SU-DHL-6 (cell line): ENCODE results near the gene TCF4.

Experiments used
- H2AFZ ChIP-seq: fragments of 200-600 bp; sonication (generic); 2 replicates; pipeline ENCODE4 v1.6.1; 2014; ENCODE audit warnings: low read depth, mild to moderate bottlenecking, moderate library complexity, mixed read lengths, antibody characterized with exemption, low read length; ENCODE audit not compliant: severe bottlenecking
- H3F3A ChIP-seq: fragments of 200-600 bp; shearing (Covaris generic); 2 replicates; pipeline ENCODE4 v1.6.0; 2016; ENCODE audit warnings: antibody characterized with exemption, mild to moderate bottlenecking; ENCODE audit not compliant: insufficient read depth
- H3K27ac ChIP-seq: fragments of 200-600 bp; sonication (generic); 2 replicates; pipeline ENCODE4 v1.5.1; 2016; ENCODE audit warnings: low read depth, mild to moderate bottlenecking, low read length, moderate library complexity, mixed read lengths
- H3K27me3 ChIP-seq: fragments of 200-600 bp; sonication (generic), shearing (Covaris generic); 2 replicates; pipeline ENCODE4 v1.6.0; 2014; ENCODE audit warnings: mild to moderate bottlenecking, low read length
- H3K36me3 ChIP-seq: fragments of 200-600 bp; sonication (generic); 2 replicates; pipeline ENCODE4 v1.6.1; 2014; ENCODE audit warnings: mild to moderate bottlenecking, low read length, mixed read lengths
- H3K4me2 ChIP-seq: fragments of 300-600, 200-600 bp; shearing (Covaris generic), sonication (generic); 2 replicates; pipeline ENCODE4 v1.6.0; 2014; ENCODE audit warnings: low read length, low read depth, mild to moderate bottlenecking; ENCODE audit not compliant: poor library complexity, severe bottlenecking
- H3K4me3 ChIP-seq: fragments of 200-600 bp; sonication (generic); 2 replicates; pipeline ENCODE4 v1.5.1; 2014; ENCODE audit warnings: antibody characterized with exemption, low read length, mild to moderate bottlenecking, mixed read lengths; ENCODE audit not compliant: insufficient read depth, poor library complexity, severe bottlenecking
- H3K79me2 ChIP-seq: fragments of 200-600 bp; sonication (generic); 2 replicates; pipeline ENCODE4 v1.6.1; 2014; ENCODE audit warnings: mild to moderate bottlenecking, low read length, moderate library complexity; ENCODE audit not compliant: insufficient read depth
- H3K9ac ChIP-seq: fragments of 200-600 bp; sonication (generic); 2 replicates; pipeline ENCODE4 v1.7.0; 2014; ENCODE audit warnings: mild to moderate bottlenecking, low read length
- H3K9me2 ChIP-seq: fragments of 200-600 bp; sonication (generic); replicated peaks from 2 replicates; pipeline ENCODE4 v1.6.1; 2014; ENCODE audit warnings: low read length; ENCODE audit not compliant: insufficient read depth
- H3K9me3 ChIP-seq: fragments of 200-600 bp; sonication (generic); 2 replicates; pipeline ENCODE4 v1.6.1; 2014; ENCODE audit warnings: low read length, mixed read lengths; ENCODE audit not compliant: insufficient read depth
- H4K20me1 ChIP-seq: fragments of 200-600 bp; sonication (generic); 2 replicates; pipeline ENCODE4 v1.6.1; 2014; ENCODE audit warnings: low read depth, mild to moderate bottlenecking, antibody characterized with exemption, low read length, moderate library complexity, mixed read lengths
- CTCF ChIP-seq: fragments of 200-600 bp; sonication (generic); IDR thresholded peaks from one replicate; pipeline ENCODE4 v1.5.1; 2017; ENCODE audit warnings: antibody characterized with exemption, mild to moderate bottlenecking, low read length, moderate library complexity; ENCODE audit not compliant: insufficient read depth, poor library complexity, severe bottlenecking
- EZH2phosphoT487 ChIP-seq: fragments of 200-600 bp; sonication (generic), shearing (Covaris generic); conservative IDR thresholded peaks from 2 replicates; pipeline ENCODE4 v1.6.1; 2018; ENCODE audit warnings: mild to moderate bottlenecking, antibody characterized with exemption, low read length, moderate library complexity, mixed read lengths

The TCF4 gene

GRCh38 chr18:55605733-55606338 lies 17.8 kb upstream of the TCF4 start:
- H3K9ac ChIP-seq: no peak overlapping the region
- no peak overlapping the region for H3K4me3 ChIP-seq
- no peak for TF ChIP-seq EZH2phosphoT487
- no peak for TF ChIP-seq CTCF
- no peak overlapping the region for H3K4me2 ChIP-seq
- no peak overlapping the region for H2AFZ ChIP-seq
- H3K36me3 ChIP-seq: no peaks in the 10 kb centered on the region
- H3K9me3 ChIP-seq: no peaks in the 10 kb centered on the region
- no peaks in the 10 kb centered on the region for H3K9me2 ChIP-seq
- H3K79me2 ChIP-seq: no peaks in the 10 kb centered on the region
- no peaks in the 10 kb centered on the region for H4K20me1 ChIP-seq
- H3K27me3 ChIP-seq: no peaks in the 10 kb centered on the region; the same call in 1 of the 2 replicates
- no peak overlapping the region for H3K27ac ChIP-seq
- no peaks in the 10 kb centered on the region for H3F3A ChIP-seq

GRCh38 chr18:55603775-55604174 lies 15.8 kb upstream of the TCF4 start:
- Histone ChIP-seq H3K4me2 (no peak overlapping the region), H4K20me1 (no peaks in the 10 kb centered on the region), H3K9me2 (no peaks in the 10 kb centered on the region), H3K9ac (no peak overlapping the region), H3K79me2 (no peaks in the 10 kb centered on the region), H3K27ac (no peak overlapping the region), H2AFZ (no peak overlapping the region), H3K36me3 (no peaks in the 10 kb centered on the region), H3K4me3 (no peak overlapping the region), H3K27me3 (no peaks in the 10 kb centered on the region; the same call in 1 of the 2 replicates), H3F3A (no peaks in the 10 kb centered on the region), H3K9me3 (no peaks in the 10 kb centered on the region)
- TF ChIP-seq EZH2phosphoT487 (no peak), CTCF (no peak)

GRCh38 chr18:55593888-55594287 lies 5.9 kb upstream of the TCF4 start:
- no peak overlapping the region for H3K27ac ChIP-seq
- no peaks in the 10 kb centered on the region for H3K9me2 ChIP-seq
- no peaks in the 10 kb centered on the region for H3K79me2 ChIP-seq
- H2AFZ ChIP-seq: no peak overlapping the region
- H4K20me1 ChIP-seq: no peaks in the 10 kb centered on the region
- no peaks in the 10 kb centered on the region for H3F3A ChIP-seq
- H3K36me3 ChIP-seq: no peaks in the 10 kb centered on the region
- H3K4me2 ChIP-seq: no peak overlapping the region
- no peaks in the 10 kb centered on the region for H3K9me3 ChIP-seq
- TF ChIP-seq EZH2phosphoT487 (no peak), CTCF (no peak)
- no peaks in the 10 kb centered on the region for H3K27me3 ChIP-seq
- no peak overlapping the region for H3K4me3 ChIP-seq
- no peak overlapping the region for H3K9ac ChIP-seq
